GM18873 (cell line): Measurements from ENCODE around the gene SH3BGRL2.

Experiments
- ATAC-seq: cut with Tn5 transposase; IDR thresholded peaks from one replicate; pipeline ENCODE4 v1.9.1; 2021; ENCODE audit warnings: mild to moderate bottlenecking, moderate library complexity, moderate number of reproducible peaks; ENCODE audit not compliant: unreplicated experiment, low FRiP score

The SH3BGRL2 gene

DNA sequence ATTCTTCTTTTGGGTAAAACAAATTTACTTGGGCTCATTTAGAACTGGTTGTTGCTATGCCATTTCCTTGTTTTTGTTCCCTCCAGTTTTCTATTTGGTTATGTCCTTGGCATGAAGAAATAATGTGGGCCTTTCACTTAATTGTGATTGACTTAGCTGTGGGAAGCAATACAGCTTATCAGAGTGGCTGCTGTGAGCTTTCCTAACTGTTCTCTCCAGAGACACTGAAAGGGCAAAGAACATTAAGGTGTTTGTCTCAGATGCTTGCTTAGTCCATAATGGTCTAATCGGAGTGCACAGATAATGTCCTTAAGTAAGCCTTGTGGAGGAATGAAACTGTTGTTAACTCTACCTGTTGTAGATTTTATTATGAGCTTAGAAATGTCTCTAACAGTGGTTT, 56.6 kb downstream of the SH3BGRL2 start:
- no peak for ATAC-seq

DNA sequence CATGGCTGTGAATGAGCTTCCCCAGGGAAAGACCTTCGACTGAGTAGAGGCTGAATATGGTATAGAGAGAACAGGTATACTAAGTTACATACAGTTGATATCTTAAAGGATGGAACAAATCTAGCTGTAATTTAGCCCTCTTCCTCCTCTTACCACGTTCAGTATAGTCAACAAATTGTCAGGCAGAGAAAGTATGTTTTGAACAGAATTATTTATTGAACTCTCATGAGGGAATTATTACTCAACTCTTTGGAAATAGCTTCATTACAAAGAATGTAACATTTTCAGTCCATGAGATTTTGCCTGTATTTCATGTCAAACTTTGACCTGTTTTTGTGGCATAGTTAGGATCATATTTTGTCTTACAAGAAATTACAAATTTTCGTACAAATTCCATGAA, 63.0 kb downstream of the SH3BGRL2 start:
- ATAC-seq: no peak

DNA sequence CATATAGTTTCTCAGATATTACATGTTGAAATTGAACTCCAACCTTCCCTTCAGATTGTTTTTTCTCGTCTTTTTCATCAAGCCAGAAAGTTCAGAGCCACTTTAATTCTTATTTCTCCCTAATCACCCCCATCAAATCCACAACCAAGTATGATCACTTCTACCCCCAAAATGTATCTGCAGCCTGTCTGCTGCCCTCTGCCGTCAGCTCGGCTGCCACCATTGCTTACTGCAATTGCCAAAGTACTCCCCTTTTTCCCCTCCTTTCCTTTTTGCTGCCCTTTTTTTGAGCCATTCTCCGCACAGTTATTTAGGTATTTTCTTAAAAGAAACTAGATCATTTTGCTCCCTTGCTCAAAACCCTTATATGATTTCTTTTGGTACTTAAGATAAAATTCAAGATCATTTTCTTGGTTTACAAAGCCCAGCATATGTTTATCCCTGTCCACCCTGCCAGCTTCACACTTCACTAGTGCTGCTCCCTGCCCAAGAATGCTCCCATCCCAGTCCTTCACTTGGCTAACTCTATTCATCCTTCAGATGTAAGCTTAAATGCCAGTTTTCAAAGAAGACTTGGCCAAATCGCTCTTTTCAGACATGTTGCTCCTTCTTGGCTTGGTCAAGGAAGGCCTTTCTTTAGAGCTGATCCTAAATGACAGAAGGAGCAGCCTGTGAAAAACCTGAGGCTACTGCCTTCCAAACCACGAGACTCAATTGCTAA, 63.7 kb downstream of the SH3BGRL2 start:
- no peak for ATAC-seq

DNA sequence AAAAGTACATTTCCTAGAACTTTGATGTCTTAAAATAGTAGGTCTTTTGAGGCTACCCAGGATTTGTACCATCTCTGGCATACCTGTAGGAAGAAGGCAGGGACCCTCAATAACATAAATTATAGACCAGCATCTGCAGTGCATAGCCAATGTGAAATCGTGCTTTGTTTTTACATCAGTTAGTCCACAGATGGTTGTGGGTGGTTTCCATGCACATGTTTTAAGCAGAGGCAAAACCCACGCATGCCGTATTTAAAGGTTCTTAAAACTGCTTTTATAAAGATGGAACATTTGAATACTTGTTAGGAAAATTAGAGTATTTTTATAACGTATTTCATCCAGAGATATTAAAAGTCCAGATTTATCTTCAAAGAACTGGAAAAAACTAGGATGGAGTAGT, 66.3 kb downstream of the SH3BGRL2 start:
- no peak for ATAC-seq

DNA sequence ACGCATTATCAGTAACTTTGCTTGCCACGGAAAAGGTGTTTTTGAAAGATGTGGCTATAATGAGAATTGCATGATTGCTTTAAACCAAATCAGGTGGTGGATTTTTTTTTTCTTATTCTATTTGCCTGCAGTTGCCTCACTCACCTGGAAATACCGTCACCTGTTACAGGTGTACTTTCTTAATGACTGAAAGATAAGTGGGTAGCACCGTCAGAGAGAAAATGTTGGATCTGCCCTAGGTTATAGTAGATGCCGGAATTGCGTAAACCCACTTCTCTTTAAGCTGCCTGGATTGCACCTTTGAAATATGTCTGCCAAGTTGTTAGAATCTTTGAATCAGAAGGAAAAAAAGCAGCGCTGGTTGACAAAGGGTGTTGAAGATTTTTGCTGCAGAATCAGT, 68.5 kb downstream of the SH3BGRL2 start:
- ATAC-seq: no peak

DNA sequence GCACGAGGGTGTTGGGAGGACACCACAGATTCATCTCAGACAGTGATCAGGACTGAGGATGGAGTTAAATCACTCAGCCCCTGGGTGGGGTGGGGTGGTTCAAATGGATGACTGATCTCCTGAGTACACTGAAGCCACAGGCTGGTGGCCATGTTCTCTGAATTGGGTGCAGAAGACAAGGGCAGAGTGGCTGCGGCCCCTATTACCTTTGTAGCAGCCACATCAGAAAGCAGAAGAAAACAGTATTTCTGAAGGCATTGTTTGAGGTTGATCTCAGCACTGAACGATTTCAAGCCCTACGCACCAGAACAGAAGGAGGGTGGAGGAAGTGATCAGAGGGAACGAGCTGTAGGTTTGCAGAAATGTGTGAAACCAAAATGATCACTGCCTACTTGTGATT, 71.6 kb downstream of the SH3BGRL2 start:
- ATAC-seq: no peak

DNA sequence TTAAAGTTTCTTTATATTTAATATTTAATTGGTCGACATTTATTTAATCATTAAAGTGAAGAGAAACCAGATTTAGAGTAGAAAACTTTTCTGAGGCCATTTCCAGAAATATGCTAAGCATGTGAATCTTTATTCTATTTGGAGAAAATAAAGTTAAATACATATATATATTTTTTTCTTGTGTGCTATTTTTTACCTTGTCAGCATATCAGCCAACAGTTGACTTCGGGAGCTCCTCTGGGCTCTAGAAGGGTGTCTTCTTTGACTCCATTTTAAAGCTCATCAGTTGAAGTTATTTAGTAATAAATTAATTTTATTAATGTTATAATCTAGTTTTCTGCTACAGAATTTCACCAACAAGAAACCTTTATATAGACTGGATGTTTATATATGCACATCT, 73.1 kb downstream of the SH3BGRL2 start:
- no peak for ATAC-seq

DNA sequence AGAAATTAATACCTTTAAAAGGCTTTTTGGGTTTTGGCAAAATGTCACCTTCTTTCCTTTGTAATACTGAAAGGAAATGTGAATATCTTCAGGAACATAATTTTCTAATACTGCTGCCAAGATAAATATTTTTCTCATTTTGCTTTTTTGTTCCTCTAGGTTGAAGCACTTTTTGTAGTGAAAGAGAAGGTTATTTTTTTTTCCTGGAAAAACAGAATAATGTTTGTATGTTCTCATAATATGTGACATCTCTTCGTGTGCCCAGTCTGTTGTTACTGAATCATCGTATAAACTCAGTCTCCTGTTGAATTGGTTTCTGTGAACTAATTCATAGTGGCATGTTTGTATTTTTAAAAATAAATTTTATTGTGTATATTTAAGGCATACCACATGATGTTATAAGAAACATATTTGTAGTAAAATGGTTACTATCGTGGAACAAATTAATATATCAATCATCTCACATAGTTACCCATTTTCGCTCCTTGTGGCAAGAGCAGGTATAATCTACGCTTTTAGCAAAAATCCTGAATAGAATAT, 74.4 kb downstream of the SH3BGRL2 start:
- no peak for ATAC-seq

DNA sequence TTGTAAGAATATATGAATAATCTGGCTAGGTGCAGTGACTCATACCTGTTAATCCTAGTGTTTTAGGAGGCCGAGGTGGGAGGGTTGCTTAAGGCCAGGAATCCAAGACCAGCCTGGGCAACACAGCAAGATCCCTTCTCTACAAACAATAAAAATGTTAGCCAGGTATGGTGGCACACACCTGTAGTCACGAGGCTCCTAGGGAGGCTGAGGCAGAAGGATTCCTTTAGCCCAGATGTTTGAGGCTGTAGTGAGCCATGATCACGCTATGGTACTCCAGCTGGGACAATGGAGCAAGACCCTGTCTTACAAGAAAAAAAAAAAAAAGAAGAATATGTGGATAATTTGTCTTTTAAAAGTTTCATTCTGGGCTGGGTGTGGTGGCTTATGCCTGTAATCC, 75.4 kb downstream of the SH3BGRL2 start:
- no peak for ATAC-seq

DNA sequence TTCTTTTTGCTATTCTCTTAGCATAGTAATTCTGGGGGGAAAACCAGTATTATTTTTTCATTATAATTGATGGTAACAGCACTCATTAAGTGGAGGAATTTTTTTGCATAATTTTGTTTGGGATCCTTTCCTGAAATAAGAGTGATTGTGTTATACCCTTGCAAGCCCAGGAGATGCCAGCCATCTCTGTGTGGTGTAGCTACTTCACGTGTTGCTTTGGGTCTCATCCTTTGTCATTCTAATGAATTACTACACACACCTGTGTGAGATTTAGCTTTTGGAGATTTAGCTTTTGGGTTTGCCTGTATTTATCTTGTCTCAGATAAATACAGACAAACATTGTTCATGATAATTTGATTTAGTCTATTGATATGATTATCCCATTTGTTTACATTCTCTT, 76.5 kb downstream of the SH3BGRL2 start:
- no peak for ATAC-seq

DNA sequence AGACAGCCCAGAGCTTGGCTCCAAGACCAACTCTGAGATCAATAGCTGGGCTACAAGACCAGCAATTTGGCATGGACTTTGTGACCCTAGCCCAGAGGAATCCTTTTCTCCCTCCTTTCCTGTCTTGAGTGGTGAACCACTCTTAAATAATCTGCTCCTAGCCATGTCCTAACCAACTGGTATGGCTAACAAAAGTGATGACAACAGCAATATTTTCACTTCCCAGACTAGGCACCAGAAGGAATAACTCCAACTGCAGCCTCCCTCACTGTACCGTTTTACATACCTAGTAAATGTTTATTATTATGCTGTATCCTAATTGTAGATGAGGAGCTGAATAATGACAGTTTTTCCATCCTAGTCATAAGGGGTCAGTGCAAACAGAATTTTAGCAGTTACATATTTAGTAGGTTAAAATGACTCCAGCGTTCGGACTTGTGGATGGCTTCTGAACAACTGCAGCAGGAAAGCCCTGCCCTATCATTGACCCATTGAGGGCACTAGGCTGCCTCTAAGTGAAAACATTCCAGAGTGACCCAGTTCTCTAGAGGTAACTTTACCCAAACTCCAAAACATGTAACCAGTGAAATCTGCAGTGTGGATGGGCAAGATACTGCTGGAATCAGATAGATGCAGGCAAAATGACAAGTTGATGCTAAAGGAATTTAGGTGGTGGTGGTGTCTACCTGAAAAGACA, 77.1 kb downstream of the SH3BGRL2 start:
- no peak for ATAC-seq

DNA sequence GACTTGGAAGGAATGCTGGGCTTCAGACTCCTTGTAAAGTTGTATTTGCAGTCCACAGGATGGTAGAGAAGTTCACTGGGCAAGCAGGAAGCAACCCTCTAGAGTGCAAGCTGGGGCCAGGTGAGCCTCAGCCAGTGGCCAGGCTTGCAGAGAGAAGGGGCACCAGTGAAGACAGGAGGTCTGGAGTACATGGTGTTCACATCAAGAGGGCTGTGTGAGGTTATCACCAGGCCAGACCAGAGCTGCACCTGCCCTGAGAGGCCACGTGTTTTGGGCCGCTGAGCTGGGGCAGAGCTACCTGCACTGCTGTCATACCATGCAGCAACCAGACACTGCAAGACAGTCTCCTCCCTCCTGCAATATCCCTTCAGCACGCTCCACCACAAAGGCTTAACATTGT, 79.0 kb downstream of the SH3BGRL2 start:
- no peak for ATAC-seq

DNA sequence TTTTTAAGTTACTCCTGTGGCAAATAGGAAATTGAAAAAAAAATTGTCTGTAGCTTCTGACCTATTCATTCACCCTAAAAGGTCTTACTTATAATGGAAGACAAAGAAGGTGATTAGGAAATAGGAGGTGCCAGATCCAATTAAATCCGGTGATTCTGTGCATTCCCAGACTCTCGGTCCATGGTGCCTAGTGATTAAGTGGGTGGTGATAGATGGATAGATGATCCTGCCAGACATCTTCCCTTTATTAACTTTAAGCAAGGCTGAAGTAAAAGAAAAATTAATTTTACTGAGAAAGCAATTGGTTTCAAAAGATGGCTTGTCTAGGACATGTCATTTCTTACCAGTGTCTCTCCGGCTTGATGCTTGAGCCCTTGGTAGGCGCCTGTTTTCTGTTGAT, 80.0 kb downstream of the SH3BGRL2 start:
- no peak for ATAC-seq

DNA sequence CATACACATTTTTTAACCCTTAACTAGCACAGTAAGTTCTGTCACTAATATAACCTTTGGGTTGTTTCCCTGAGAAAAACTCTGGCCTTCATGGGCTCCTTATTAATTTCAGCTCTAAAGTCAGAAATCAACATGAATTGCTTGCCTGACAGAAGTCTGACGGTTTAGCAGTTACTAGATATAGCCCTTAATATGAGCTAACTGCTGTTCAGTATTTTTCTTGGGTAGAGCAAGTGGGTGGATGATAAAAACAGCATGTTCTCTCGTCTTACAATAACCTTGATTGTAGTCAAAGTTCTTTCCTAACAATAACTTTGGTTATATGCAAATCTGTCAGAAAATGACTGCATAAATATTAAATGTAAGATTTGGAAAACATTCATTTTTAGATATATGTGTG, 81.0 kb downstream of the SH3BGRL2 start:
- no peak for ATAC-seq

DNA sequence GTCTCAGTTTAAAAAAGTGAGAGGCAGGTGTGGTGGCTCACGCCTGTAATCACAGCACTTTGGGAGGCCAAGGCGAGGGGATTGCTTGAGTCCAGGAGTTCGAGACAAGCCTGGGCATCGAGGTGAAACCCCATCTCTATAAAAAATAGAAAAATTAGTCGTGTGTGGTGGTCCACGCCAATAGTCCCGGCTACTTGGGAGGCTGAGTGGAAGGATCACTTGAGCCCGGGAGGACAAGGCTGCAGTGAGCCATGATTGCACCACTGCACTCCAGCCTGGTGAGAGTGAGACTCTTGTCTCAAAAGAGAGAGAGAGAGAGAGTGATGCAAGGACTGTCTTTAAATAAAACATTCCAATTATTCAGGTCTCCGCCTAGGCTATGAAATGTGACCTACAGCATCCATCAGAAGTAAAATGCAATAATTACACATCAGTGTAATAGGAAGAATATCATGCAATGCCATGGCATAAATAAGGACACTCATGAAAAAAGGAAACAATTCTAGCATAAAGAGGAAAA, 81.5 kb downstream of the SH3BGRL2 start:
- ATAC-seq: no peak

DNA sequence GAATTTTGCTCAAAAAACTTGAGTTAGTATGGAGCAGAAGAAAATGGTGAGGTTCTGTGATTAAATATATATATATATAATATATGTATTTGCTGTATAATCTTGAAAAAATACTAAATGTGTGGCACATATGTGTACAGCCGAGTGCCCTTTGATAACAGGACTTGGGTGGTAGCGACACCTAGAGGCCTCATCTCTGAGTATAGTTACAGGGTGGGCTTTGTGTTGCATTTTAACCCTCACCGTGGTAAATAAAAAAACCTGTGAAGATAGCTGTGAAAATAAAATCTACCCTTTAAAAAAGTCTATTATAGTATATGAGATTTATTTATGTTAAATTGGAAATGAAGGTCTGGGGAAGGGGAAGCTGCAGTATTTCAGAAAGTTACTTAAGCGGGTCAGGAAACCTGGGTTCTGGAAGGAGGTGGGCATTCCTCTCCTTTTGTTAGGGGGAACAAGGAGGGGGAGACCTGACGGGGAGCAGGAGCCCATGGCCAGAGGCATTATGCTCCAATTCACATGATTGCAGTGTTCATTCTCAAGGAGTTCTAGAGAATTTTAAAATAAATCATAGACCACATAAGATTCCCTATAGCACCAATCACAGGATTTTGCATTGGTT, 82.7 kb downstream of the SH3BGRL2 start:
- ATAC-seq: no peak

DNA sequence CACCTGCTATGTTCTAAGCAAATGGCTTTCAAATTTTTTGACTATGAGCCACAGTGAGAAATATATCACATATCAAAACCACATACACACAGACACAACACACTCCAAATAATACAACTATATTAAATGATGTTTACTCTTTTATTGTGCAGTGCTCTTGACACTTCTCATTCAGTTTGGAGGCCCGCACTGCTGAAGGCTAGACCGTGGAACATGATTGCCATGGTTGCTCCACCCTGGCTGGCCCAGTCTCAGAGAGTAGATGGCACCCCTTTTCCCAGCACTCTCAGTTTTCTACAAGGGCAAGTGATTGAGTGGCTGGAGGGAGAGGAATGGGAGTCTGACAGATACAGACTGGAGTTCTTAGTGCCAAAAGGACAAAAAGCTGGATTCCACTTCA, 86.9 kb downstream of the SH3BGRL2 start:
- ATAC-seq: no peak

DNA sequence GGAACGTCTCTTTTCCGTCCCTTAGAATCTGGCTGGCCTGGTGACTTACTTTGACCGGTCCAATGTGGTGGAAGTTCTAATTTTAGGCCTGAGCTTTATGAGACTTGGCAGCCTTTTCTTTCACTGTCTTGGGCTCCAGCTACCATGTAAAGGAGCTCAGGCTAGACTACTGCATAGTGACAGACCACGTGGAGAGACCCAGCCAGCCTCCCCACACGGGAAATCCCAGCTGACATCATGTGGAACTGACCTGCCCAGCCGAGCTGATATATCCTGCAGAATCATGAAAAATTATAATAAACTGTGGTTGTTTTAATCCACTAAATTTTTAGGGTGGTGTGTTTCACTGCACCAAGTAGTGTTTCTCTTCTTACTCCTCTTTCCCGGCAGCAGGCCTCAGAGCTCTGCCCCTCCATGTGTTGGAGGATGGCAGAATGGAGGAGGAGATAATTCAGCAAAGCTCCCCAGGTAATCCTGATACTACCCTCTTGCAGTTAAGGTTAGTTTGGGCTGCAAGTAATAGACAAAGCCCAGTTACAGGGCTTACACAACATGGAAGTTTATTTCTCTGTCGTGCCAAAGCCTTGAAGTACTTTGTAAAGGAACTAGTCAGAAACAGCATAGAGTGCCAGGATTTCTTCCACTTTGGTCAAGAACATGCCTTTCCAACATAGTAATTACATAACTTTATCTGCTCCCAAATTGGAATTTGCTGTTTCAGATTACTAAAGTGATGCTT, 87.5 kb downstream of the SH3BGRL2 start:
- ATAC-seq: no peak

DNA sequence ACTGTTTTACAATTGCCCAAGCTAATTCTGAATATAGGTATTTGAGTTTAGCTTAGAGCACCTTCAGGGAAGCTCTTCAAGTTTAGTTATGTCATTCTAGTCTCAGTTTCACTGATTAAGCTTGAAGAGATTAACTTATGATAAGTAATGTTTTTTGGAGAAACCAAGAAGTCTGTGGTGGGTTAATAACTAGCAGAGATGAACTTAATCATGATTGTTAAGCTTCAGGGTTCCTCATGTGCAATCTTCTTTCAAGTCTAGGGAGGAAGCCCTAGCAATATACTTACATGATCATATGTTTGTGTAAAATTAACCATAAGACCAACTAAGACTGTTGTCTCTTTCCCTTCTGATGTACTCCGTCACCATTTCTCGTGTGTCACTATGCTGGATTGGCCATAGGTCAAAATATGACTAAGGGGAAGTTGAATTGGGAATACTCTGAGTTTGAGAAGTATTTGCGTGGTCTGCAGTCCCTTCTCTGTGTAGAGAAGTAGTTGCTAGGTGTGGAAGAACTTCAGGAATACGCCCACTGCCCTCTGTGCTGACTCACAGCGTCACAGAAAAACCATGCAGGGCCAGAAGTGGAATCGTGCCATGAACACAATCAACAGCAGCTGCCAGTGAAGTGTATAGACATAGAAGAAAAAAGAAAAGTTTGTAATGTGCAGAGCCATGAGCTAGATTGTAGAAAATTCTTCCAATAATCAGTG, 88.3 kb downstream of the SH3BGRL2 start:
- no peak for ATAC-seq

DNA sequence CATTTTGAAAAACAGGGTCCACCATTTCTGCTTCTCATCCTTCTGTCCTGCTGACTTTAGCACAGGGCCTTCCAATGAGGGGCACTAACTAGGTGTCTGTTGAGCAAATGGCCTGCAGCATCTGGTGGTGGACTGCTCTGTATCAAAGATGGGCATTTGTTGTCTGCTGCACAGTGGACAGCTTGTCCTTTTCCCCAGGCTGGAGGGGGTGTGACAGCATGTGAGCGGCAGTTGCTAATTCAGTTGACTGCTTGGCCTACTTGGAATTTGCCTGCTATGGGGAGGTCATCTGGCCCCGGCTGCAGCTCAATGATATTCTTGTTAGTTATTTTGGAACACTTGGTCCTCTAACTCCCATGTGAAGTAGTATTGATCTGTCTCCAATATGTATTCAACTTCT, 93.7 kb downstream of the SH3BGRL2 start:
- ATAC-seq: no peak
